Colonic mucosa (tissue), 4 donors: ENCODE measurements around the gene GRID1. TPM values are rescaled to one million over a fixed set of nuclear protein-coding genes. Genes with fewer than 3 reads are reported as not detected.

Source experiments
- DNase-seq: peaks from one replicate; pipeline ENCODE4 v3.0.0-alpha.2; 2020
- H3K27ac ChIP-seq: fragments of 200-600 bp; one replicate; pipeline ENCODE4 v1.8.0; 2021
- H3K27me3 ChIP-seq: fragments of 200-600 bp; one replicate; pipeline ENCODE4 v1.8.0; 2021
- H3K36me3 ChIP-seq: fragments of 200-600 bp; one replicate; pipeline ENCODE4 v1.8.0; 2021
- H3K4me1 ChIP-seq: fragments of 200-600 bp; one replicate; pipeline ENCODE4 v1.8.0; 2021; ENCODE audit warnings: mild to moderate bottlenecking
- H3K4me3 ChIP-seq: fragments of 200-600 bp; one replicate; pipeline ENCODE4 v1.8.0; 2021
- H3K9ac ChIP-seq, 2 donors: one replicate each; pipeline ENCODE4 v1.7.0; 2013; ENCODE audit warnings: control low read depth in 2 of 2, low read depth in 2 of 2, low read length in 2 of 2
- H3K9me3 ChIP-seq: fragments of 200-600 bp; one replicate; pipeline ENCODE4 v1.8.0; 2021
- CTCF ChIP-seq: fragments of 200-600 bp; IDR thresholded peaks from one replicate; pipeline ENCODE4 v1.8.0; 2022; ENCODE audit warnings: antibody characterized with exemption, mild to moderate bottlenecking
- intact Hi-C: fragments of 100-400 bp; cut with DNase I; formaldehyde crosslinking; loops from one replicate; pipeline ENCODE4 v1.14.1; 2022
- total RNA-seq, 2 donors: library from RNA; stranded (reverse); fragmentation: NEBNext Ultra II Directional in 1 of 2; extraction: Animal tissue kit (Norgen Biotek cat#: 25700) in 1 of 2; gene quantifications; one replicate each; pipeline ENCODE4 v1.2.1, GENCODE V29; 2021
- donor health status: healthy.
- donor health status: DM: no; HTN: no; CAD: no.
- donor health status: DM: no; HTN: no; CAD: no.

GRID1 gene
- total RNA-seq, 2 donors from 2014 or later = 0.30 to 0.37 TPM

GRCh38 chr10:85614981-85615380 lies 751.6 kb downstream of the GRID1 start:
- Histone ChIP-seq H3K9ac (no peak overlapping the region), H3K4me1 (no peaks in the 10 kb centered on the region), H3K9me3 (no peaks in the 10 kb centered on the region), H3K4me3 (no peak overlapping the region), H3K36me3 (no peaks in the 10 kb centered on the region), H3K27me3 (no peaks in the 10 kb centered on the region), H3K27ac (no peak overlapping the region)
- intact Hi-C loops = no loop called here
- DNase-seq = no peak
- TF ChIP-seq CTCF = no peak

- no peak for TF ChIP-seq CTCF
- no peak for DNase-seq
- Histone ChIP-seq H3K4me3 (no peak overlapping the region), H3K27ac (no peak overlapping the region), H3K4me1 (no peaks in the 10 kb centered on the region), H3K9ac (no peak overlapping the region), H3K27me3 (no peaks in the 10 kb centered on the region), H3K9me3 (no peaks in the 10 kb centered on the region), H3K36me3 (no peaks in the 10 kb centered on the region)
- intact Hi-C loops = no loop called here
Measured at GRCh38 chr10:85614566-85614965, 752.0 kb downstream of the GRID1 start.

- Histone ChIP-seq H3K9me3 (no peaks in the 10 kb centered on the region), H3K27me3 (no peaks in the 10 kb centered on the region), H3K27ac (no peak overlapping the region), H3K4me3 (no peak overlapping the region), H3K4me1 (no peaks in the 10 kb centered on the region), H3K36me3 (no peaks in the 10 kb centered on the region), H3K9ac (no peak overlapping the region)
- DNase-seq = no peak
- intact Hi-C loops = no loop called here
- no peak for TF ChIP-seq CTCF
Measured at GRCh38 chr10:85613391-85613790, 753.2 kb downstream of the GRID1 start.

GRCh38 chr10:85612833-85613232 lies 753.8 kb downstream of the GRID1 start:
- intact Hi-C loops = no loop called here
- H3K9ac ChIP-seq = no peak overlapping the region
- TF ChIP-seq CTCF = peak; percentile 22
- H3K9me3 ChIP-seq = no peaks in the 10 kb centered on the region
- no peak overlapping the region for H3K4me3 ChIP-seq
- no peak overlapping the region for H3K27ac ChIP-seq
- H3K36me3 ChIP-seq = no peaks in the 10 kb centered on the region
- no peak for DNase-seq
- no peaks in the 10 kb centered on the region for H3K27me3 ChIP-seq
- no peaks in the 10 kb centered on the region for H3K4me1 ChIP-seq

- TF ChIP-seq CTCF = no peak
Measured at GRCh38 chr10:85612378-85612775, 754.2 kb downstream of the GRID1 start.

More at GRCh38 chr10:85612378-85612775, 754.2 kb downstream of the GRID1 start:
- Histone ChIP-seq H3K9me3 (no peaks in the 10 kb centered on the region), H3K27me3 (no peaks in the 10 kb centered on the region), H3K4me3 (no peak overlapping the region), H3K9ac (no peak overlapping the region), H3K4me1 (no peaks in the 10 kb centered on the region), H3K36me3 (no peaks in the 10 kb centered on the region), H3K27ac (no peak overlapping the region)
- no peak for DNase-seq
- intact Hi-C loops = no loop called here
